ENCODE data around the gene RTP3. TPM values are rescaled to one million over a fixed set of nuclear protein-coding genes. Genes with fewer than 3 reads are reported as not detected.

The RTP3 gene
- total and polyA plus RNA-seq, 2 donors (not counting 1 experiment from before 2014, with no cell fraction given): not detected

DNA sequence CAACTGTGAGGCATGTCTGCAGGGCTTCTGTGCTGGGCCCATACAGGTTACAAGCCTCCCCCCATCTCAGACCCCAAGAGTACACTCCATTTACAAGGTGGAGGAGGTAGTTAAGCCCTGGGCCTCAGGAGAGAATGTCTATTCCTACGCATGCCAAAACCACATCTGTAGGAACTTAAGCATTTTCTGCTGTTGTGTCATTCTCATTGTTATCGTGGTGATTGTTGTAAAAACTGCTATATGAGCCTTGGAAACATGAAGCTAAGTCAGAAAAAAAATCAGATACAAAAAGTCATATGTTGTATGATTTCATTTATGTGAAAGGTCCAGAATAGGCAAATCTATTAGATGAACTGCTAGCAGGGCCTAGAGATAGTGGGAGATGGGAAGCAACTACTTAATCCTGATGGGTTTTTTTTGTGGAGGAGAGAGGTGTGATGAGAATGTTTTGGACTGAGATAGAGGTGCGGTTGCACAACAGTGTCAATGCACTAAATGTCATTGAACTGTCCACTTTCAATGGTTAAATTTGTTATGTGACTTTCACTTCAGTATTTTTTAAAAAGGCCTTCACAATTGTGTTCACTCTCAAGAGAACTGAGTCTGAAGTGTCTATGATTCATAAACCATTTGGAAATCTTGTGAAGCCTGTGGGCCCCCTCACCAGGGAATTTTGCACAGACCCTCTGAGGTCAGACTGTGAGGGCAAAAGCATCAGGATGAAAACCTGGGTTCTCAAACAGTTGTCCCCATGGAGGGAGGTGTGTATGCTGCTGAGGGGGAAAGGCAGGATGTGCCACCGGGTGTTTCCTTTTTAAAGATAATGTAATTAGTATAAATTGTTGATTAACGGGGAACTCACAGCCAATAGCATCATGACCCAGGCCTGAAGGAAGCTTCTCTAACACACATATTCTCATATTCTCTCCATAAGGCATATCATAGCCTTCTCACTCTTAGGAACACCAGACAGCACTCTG, 3.2 kb downstream of the RTP3 start:
- intact Hi-C loops (cut with micrococcal nuclease): no loop called here
- no CpG with 5 or more reads among the region's 5 CpGs for WGBS (ENCODE audit: insufficient coverage)
- TF ChIP-seq, protein P1, sequence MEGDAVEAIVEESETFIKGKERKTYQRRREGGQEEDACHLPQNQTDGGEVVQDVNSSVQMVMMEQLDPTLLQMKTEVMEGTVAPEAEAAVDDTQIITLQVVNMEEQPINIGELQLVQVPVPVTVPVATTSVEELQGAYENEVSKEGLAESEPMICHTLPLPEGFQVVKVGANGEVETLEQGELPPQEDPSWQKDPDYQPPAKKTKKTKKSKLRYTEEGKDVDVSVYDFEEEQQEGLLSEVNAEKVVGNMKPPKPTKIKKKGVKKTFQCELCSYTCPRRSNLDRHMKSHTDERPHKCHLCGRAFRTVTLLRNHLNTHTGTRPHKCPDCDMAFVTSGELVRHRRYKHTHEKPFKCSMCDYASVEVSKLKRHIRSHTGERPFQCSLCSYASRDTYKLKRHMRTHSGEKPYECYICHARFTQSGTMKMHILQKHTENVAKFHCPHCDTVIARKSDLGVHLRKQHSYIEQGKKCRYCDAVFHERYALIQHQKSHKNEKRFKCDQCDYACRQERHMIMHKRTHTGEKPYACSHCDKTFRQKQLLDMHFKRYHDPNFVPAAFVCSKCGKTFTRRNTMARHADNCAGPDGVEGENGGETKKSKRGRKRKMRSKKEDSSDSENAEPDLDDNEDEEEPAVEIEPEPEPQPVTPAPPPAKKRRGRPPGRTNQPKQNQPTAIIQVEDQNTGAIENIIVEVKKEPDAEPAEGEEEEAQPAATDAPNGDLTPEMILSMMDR (IDR thresholded peaks at IDR 0.05): no peak
- no peak for TF ChIP-seq EZH2 (IDR thresholded peaks at IDR 0.05; ENCODE audit: borderline replicate concordance, insufficient read depth, low read depth, low read length, poor library complexity, severe bottlenecking)
- Histone ChIP-seq H3K4me2 (replicated peaks; ENCODE audit: low read depth, low read length, poor library complexity, severe bottlenecking) (peak overlapping the region; percentile 17), H2AFZ (ENCODE audit: insufficient read depth, low read depth, low read length, poor library complexity, severe bottlenecking) (no peak overlapping the region), H3K27ac (ENCODE audit: low read length in 2 of 2) (no peak overlapping the region), H3K4me3 (ENCODE audit: control extremely low read depth in 1 of 5, extremely low read depth in 1 of 5, insufficient read depth in 1 of 5, low read depth in 2 of 5, low read length in 4 of 5) (no peak overlapping the region), H3K9me3 (ENCODE audit: control extremely low read depth in 1 of 3, control insufficient read depth in 2 of 3, insufficient read depth in 1 of 3, low read length in 2 of 3) (peaks cover 0 to 16% (median 0%) of the 10 kb centered on the region in 3 donors), H3K9ac (ENCODE audit: low read length) (no peak overlapping the region), H3K4me1 (ENCODE audit: control insufficient read depth in 2 of 2, insufficient read depth in 2 of 2, low read length in 2 of 2) (peaks cover 23 to 30% of the 10 kb centered on the region in 2 donors), H3K36me3 (replicated peaks in 1 of 2; ENCODE audit: control extremely low read depth in 1 of 2, control insufficient read depth in 1 of 2, extremely low read depth in 1 of 2, insufficient read depth in 2 of 2, low read length in 1 of 2) (no peaks in the 10 kb centered on the region), H3K79me2 (ENCODE audit: control insufficient read depth, insufficient read depth, low read length) (no peaks in the 10 kb centered on the region), H4K20me1 (ENCODE audit: control insufficient read depth, insufficient read depth, low read length, poor library complexity, severe bottlenecking) (no peaks in the 10 kb centered on the region), H3K27me3 (replicated peaks in 1 of 4; ENCODE audit: control extremely low read depth in 1 of 4, control insufficient read depth in 3 of 4, insufficient read depth in 4 of 4, low read length in 3 of 4) (no peaks in the 10 kb centered on the region)
- DNase-seq: no peak
- Mint-ChIP-seq H3K27me3 (no peaks in the 10 kb centered on the region), H3K27ac (no peak overlapping the region), H3K4me3 (peak overlapping the region; percentile 4), H3K4me1 (peaks cover 54% of the 10 kb centered on the region), H3K9me3 (ENCODE audit: insufficient read depth) (peaks cover 6% of the 10 kb centered on the region)
- POLR2A ChIA-PET: no interaction called here
- CTCF ChIA-PET: interaction anchor here (2.0 to 8.5 kb wide), 4 partner anchors 12 to 59 kb away, joined by 4 to 92 read pairs (median 20); no protein-coding TSS in a partner anchor
- ATAC-seq (ENCODE audit: low read depth): no peak

DNA sequence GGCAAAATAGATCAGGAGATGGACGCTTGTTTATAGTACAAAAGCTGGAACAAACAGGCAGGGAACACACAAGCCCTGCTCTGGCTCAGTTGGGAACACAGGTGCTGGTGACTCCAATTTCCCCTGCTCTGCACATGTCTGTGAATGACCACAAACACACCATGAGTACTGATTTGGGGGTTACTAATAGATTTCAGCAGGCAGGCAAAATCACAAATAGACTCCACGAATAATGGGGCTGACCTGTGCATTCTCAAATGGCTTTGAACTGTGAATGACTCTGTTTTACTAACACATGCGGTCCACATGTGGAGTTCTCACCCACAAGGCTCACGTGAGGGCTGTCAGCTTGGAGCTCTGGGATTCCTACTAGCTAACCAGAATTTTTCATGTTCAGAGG, 3.9 kb downstream of the RTP3 start:
- no peaks in the 10 kb centered on the region for H3K27me3 ChIP-seq (replicated peaks in 1 of 4; ENCODE audit: control extremely low read depth in 1 of 4, control insufficient read depth in 3 of 4, insufficient read depth in 4 of 4, low read length in 3 of 4)
- H2AFZ ChIP-seq (ENCODE audit: insufficient read depth, low read depth, low read length, poor library complexity, severe bottlenecking): no peak overlapping the region
- no peak overlapping the region for H3K9ac ChIP-seq (ENCODE audit: low read length)
- ATAC-seq (ENCODE audit: low read depth) (no peak), DNase-seq (no peak)
- CTCF ChIA-PET: interaction anchor here (2.0 to 8.5 kb wide), 3 partner anchors 13 to 58 kb away, joined by 4 to 92 read pairs (median 36); no protein-coding TSS in a partner anchor
- intact Hi-C loops (cut with micrococcal nuclease): no loop called here
- no peak overlapping the region for H3K4me3 ChIP-seq (ENCODE audit: control extremely low read depth in 1 of 5, extremely low read depth in 1 of 5, insufficient read depth in 1 of 5, low read depth in 2 of 5, low read length in 4 of 5)
- WGBS (ENCODE audit: insufficient coverage): 94% methylated on average over 4 of the region's 4 CpGs
- H3K27me3 Mint-ChIP-seq: no peaks in the 10 kb centered on the region
- no peak overlapping the region for H3K4me3 Mint-ChIP-seq
- no peak overlapping the region for H3K4me2 ChIP-seq (replicated peaks; ENCODE audit: low read depth, low read length, poor library complexity, severe bottlenecking)
- H3K36me3 ChIP-seq (replicated peaks in 1 of 2; ENCODE audit: control extremely low read depth in 1 of 2, control insufficient read depth in 1 of 2, extremely low read depth in 1 of 2, insufficient read depth in 2 of 2, low read length in 1 of 2): no peaks in the 10 kb centered on the region
- POLR2A ChIA-PET: interaction anchor here (0.7 kb wide), 1 partner anchor 63 kb away, joined by 5 read pairs; no protein-coding TSS in a partner anchor
- peaks cover 6% of the 10 kb centered on the region for H3K9me3 Mint-ChIP-seq (ENCODE audit: insufficient read depth)
- peaks cover 19 to 26% of the 10 kb centered on the region in 2 donors for H3K4me1 ChIP-seq (ENCODE audit: control insufficient read depth in 2 of 2, insufficient read depth in 2 of 2, low read length in 2 of 2)
- H4K20me1 ChIP-seq (ENCODE audit: control insufficient read depth, insufficient read depth, low read length, poor library complexity, severe bottlenecking): no peaks in the 10 kb centered on the region
- H3K79me2 ChIP-seq (ENCODE audit: control insufficient read depth, insufficient read depth, low read length): no peaks in the 10 kb centered on the region
- H3K4me1 Mint-ChIP-seq: peaks cover 51% of the 10 kb centered on the region
- H3K9me3 ChIP-seq (ENCODE audit: control extremely low read depth in 1 of 3, control insufficient read depth in 2 of 3, insufficient read depth in 1 of 3, low read length in 2 of 3): peaks cover 0 to 16% (median 0%) of the 10 kb centered on the region in 3 donors
- TF ChIP-seq EZH2 (IDR thresholded peaks at IDR 0.05; ENCODE audit: borderline replicate concordance, insufficient read depth, low read depth, low read length, poor library complexity, severe bottlenecking): no peak
- TF ChIP-seq, protein P1 (IDR thresholded peaks at IDR 0.05): no peak
- H3K27ac ChIP-seq (ENCODE audit: low read length in 2 of 2): no peak overlapping the region
- no peak overlapping the region for H3K27ac Mint-ChIP-seq

Data from B cell (primary cell).